Adipose tissue (tissue), 3 donors: Measurements from ENCODE around the gene MIEN1. TPM values are rescaled to one million over a fixed set of nuclear protein-coding genes. Genes with fewer than 3 reads are reported as not detected.
"Not testable (repeated sequence)": the region's sequence is repeated elsewhere in the genome, so short reads cannot be mapped to it uniquely, and the experiment has no call there.

Source experiments
- H3K27ac ChIP-seq: one replicate; pipeline ENCODE4 v1.5.1; 2013; ENCODE audit warnings: low read depth, low read length
- whole genome bisulfite sequencing, 3 donors: extraction: QIAGEN DNeasy Blood & Tissue Kit; methylation state at CpG; one replicate each; pipeline ENCODE4 v1.1.7; 2013; 5-methylcytosine and 5-hydroxymethylcytosine counted together
- polyA plus RNA-seq, 3 donors: library from polyadenylated mRNA; stranded (reverse); fragments of 200-250 nt; gene quantifications; one replicate each; pipeline ENCODE4 v1.2.3, GENCODE V29; 2013
- donor health status: healthy with polysubstance abuse.
- donor health status: Bipolar disorder and iron deficiency.
- donor health status: healthy.

The MIEN1 gene, protein sequence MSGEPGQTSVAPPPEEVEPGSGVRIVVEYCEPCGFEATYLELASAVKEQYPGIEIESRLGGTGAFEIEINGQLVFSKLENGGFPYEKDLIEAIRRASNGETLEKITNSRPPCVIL
- 10 to 100 TPM; 43.2 to 79.4 (median 45.4) TPM for polyA plus RNA-seq

DNA sequence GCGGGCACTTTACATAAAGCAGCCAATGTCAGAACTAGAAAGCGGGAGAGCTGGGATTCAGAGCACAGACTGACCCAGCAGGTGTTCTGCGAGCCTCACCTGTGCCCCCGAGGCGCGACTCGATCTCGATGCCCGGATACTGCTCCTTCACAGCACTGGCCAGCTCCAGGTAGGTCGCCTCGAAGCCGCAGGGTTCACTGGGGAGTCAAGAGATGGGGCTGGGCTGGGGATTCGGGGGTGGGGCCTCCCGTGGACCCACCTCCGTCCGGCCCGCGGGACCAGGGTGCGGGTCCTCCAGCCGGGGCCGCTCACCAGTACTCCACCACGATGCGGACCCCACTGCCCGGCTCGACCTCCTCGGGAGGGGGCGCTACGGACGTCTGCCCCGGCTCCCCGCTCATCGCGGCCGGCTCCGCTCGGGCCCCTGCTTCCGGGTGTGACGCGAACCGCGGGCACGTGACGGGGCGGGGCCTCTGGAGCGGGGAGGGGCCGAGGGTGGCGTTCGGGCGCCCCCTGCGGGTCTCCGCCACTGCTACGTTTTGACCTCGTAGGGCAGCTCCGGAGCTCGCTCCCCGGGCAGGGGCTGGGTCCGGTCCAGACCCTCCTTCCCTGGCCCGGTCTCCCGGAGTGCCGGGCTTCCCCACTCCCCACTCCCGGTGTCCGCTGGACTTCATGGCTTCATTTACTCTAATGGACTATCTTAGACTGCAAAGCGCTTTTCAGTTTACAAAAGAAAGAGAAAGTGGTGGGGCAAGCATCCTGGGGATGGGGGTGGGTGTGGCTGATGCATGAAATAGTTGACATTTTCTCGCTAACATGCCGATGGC lies at the start of gene MIEN1:
Gene MIEN1 (minus strand): TSS at position 438 of the 827 bp plus-strand sequence. CDS start 37 bp downstream, at position 401.
- WGBS, 3 donors = 1% methylated on average over 54 to 65 of the region's 65 CpGs
- no peak within 1 kb of the TSS for H3K27ac ChIP-seq

DNA sequence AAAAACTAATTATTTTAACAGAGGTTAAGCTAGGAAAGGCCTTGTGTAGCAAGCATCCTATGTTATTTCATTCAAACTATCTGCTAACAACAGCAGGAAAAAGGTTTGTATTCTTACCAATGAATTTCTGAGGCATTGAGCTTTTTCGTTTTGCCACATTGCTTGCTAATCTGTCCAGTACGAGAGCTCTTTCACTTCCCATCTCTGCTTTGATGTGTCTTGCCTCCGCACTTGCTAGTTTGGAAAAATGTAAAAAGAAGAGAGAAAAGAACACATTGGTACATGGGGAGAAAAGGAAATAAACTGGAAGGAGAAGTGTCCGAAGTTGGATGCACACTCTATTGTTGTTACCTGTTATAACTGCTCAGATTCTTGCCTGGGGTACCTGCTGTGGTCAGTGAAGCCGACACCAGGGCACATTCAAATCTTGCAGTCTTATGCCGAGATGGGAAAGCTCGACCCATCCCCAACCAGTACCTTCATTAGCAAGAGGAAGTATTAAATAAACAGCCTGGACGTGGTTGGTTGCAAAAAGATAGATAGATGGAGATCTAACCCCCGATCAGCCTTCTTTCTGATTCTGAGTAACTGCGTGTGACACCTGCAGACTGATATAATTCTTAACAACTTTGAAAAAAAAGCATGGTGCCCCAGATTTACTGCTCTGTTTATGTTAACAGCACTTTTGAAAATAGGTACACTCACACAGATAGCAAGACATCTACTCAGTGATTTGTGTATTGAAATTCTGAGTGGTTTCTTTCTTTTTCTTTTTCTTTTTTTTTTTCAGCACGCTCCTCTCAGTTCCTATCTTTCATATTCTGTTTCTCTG lies 47.4 kb upstream of the MIEN1 start:
- no peak overlapping the region for H3K27ac ChIP-seq

DNA sequence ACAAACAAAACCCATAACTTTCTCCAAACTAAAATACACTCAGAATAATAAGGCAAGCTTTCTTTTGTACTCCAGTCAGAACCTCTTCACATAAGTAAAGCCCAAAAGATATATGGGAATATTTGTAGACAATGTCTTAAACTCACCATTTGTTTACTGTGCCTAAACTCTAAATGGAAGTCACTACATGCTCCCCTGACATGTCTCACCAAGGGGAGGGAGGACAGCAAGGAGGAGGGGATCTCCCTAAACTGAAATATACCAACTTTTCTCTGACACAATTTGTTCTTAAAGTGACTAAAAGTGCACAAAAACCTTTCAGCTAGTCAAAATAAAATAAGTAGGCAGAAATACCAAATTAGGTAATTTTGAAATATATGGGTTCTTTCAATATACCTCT lies 45.9 kb upstream of the MIEN1 start:
- no peak overlapping the region for H3K27ac ChIP-seq

More for the DNA sequence above, 47.4 kb upstream of the MIEN1 start:
- 36 to 60% (median 39%) methylated on average over 11 of the region's 11 CpGs for WGBS, 3 donors

DNA sequence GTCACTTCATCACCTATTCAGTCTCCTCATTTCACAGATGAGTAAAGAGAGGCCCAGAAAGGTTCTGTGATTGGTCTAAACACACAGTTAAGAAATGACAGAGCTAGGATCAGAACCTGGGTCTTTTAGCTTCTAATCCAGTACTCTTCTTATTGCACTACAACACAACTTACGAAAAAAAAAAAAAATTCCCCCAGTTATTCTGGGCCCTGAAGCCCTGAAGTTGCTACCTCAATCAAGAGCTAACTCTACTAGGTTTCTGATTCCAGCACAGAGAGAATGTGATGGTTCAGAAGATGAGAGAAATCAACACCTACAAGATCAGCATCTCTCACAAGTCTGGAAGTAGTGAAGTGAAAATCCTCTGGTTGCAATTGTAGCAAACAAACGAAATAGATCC lies 44.7 kb upstream of the MIEN1 start:
- 79 to 84% (median 81%) methylated on average over 2 of the region's 2 CpGs for WGBS, 3 donors
- no peak overlapping the region for H3K27ac ChIP-seq

DNA sequence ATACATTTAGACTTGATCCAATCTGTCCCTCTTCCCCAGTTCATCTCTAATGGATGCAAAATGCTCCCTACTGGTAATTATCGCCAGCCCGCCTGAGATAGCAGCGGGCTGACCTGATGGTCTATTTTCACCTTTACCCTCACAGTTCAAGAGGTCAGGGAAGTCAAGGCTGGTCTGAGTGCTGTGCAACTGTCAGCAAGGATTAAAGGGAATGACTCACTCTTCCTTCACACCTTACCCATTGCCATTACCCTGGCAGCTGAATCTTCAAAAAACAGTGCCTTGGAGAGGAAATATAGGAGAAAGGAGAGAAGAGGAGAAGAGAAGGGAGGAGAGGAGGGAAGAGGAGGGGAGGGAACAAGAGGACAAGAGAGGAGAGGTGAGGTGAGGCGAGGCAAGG lies 43.7 kb upstream of the MIEN1 start:
- H3K27ac ChIP-seq = no peak overlapping the region
- 81 to 91% (median 85%) methylated on average over 4 of the region's 4 CpGs for WGBS, 3 donors

DNA sequence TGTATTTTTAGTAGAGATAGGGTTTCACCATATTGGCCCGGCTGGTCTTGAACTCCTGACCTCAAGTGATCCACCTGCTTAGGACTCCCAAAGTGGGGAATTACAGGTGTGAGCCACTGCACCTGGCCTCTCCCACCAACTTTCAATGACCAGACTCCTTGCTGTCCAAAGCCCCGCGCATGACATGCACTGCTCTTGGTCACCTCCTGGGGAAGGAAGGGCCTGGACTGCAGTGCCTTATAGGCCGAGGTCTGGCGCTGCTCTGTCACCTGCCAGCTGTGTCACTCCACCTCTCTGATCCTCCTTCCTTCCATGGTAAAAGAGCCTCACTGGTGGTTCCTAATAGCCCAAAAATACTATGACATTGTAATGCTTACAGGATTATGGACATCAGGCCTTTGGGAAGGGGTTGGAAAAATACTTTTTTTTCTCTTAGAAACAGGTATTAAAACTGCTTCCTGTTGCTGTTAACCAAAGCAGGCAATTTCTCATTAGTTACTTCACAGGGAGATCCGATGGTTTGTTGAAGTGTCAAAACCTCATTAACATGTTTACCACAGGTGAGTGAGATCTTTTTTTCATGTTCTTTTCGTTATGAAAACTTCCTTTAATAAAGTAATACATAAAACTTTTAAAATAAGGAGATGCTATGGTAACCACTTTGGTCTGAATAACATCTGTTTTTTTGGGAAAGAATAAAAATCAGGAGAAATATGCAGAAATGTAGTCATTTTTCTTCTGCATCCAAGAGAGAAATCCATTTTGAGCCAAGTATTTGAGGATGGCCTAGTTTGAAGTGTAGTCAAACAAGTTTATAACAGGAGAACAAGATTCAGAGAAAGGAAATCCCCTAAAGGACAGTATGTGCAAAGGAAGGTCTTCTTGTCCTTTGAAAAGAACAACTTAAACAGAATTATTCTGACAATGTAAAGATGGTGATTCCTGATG lies 42.9 kb upstream of the MIEN1 start:
- 76 to 87% (median 76%) methylated on average over 7 of the region's 7 CpGs for WGBS, 3 donors
- no peak overlapping the region for H3K27ac ChIP-seq

DNA sequence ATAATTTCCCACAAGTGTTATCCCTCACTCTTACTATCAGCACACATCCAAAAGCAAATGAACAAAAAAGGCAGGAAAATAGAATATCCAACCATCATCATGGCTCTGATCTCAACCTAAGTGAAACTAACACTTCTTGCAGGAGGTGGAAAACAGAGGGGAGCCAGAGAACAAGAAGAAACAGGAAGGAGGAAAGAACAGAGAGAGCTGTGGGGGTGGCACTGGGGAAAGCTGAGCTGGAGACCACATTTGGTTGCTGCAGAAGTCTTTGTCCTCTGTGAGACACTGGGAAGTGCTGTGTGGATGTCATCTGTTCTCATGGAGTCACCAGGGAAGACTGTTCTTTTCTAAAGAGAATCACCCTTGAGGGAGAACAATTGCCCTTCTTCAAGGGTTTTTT lies 42.1 kb upstream of the MIEN1 start:
- no peak overlapping the region for H3K27ac ChIP-seq

DNA sequence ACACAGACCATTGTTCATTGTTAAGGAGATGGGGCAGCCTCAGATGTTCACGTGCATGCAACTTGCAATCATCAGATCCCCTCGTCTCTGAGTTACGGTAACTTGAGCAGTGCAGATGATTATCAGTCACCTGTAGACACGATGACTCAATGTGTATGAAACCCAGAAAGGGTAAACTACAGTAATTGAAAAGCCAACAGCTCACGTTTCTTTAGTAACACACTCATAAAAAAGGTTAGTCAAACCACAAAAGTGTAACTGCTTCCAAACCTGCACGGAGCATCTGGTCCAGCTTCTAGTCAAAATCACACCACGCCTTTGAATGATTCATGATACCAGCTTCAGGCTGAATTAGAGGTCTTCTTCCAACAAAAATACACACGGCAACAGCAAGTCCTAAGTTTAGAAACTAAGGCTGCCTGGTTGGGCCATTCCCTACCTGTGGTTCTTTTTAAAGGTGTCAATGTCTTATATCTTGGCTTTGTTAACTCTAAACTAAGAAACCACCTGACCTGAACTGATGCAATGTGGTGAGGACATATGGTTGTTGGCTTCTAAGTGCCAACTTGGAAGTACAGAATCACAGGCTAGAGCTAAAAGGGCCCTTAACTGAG lies 39.7 kb upstream of the MIEN1 start:
- 62 to 69% (median 65%) methylated on average over 8 of the region's 8 CpGs for WGBS, 3 donors
- H3K27ac ChIP-seq = no peak overlapping the region

DNA sequence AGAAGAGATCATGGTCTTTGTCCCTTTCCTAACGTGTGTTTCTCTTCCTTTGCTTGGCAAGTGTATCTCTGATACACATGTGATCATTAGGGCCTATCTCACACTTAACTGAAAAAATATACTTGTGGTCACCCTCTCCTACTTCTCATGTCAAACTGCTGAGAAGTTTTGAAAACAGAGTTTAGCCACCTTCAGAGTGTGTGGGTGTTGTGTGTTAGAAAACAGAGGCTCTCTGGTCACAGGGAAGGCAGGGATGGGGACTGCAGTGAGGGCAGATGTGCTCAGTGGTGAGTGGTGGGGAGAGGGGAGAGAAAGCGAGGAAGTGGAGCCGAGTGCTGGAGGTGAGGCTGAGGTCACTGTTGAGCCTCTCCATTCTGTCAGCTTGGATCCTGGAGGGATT lies 36.8 kb upstream of the MIEN1 start:
- 54 to 60% (median 59%) methylated on average over 3 of the region's 3 CpGs for WGBS, 3 donors
- H3K27ac ChIP-seq = no peak overlapping the region

DNA sequence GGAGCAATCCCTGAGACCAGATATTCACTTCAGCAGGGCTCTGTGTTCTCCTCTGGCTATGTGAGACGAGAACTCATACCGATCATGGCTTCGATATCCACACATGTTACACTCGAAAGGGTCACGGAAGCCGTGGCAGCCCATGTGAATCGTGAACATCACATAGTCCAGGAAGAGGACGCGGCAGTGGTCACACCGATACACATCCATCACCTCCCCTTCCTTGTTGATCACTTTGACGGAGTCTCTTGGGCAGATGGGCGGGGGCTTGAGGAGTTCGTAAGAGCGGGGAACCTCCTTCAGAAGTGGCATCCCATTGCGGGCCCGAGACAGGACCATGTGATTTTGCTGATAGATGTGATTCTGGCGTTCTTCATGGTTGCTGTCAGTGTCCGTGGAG lies 35.4 kb upstream of the MIEN1 start:
- WGBS, 3 donors = 91% methylated on average over 18 of the region's 18 CpGs

DNA sequence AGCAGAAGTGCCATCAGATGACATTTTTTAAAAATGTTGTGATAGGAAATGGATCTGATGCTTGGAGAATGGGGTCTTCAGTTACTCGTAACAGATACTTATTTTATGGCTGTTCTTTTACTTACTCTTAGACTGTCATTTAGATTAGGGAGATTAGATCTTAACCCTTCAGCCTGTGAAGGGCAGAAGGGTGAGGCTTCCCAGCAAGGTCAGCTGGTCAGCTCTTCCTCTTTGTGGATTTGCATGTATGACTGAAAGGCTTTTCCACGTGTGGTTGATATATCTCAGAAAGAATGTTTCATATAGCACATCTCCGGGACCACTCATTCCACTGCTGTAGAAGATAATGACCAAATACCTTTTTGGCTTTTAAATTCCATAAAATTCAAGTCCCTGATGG lies 34.8 kb upstream of the MIEN1 start:
- H3K27ac ChIP-seq = no peak overlapping the region
- WGBS, 3 donors = 47 to 70% (median 56%) methylated on average over 3 of the region's 3 CpGs

More for the DNA sequence above, 35.4 kb upstream of the MIEN1 start:
- no peak overlapping the region for H3K27ac ChIP-seq

DNA sequence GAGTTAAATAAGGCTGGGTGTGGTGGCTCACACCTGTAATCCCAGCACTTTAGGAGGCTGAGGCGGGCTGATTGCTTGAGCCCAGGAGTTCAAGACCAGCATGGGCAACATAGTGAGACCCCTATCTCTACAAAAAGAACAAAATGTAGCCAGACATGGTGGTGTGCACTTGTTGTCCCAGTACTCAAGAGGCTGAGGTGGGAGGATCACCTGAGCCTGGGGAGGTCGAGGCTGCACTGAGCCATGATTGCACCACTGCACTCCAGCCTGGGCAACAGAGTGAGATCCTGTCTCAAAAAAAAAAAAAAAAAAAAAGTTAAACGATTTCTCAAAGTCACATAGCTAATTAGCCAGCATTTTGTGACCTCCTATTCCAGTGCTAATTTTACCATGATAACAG lies 33.8 kb upstream of the MIEN1 start:
- not testable (repeated sequence) for H3K27ac ChIP-seq
- WGBS, 3 donors = 70 to 78% (median 72%) methylated on average over 3 of the region's 3 CpGs

DNA sequence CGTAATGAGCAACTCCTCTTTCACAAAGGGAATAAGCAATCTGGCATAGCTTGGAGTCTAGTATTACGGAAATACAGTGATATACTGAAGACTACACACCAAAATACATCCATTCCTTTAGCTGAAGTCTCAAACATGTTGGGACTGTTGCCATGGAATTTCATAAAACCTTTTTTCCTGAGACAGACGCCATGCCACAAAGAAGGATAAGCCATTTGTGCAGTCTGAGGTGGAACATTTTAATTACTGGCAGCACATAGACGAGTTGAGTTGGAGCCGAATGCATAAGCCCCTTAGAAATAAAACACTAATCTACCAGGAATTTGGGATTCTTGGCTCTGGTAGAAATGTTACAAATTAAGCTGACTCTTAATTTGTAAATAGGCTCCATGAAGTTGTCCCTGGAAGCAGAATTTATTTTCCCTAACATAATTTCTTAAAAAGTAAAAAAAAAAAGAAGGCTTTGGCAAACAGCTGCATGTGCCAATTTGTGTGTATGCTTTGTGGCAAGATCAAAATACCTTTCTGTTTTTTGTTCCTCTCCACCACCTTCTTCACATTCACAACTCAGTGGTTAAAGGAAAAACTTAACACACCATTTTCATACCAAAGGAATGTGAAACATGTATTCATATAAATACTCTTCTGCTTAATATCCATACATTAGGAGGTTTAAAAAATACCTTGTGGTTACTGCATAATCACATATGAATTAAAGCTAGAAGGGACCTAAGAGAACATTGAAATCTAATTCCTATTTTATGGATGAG lies 32.9 kb upstream of the MIEN1 start:
- no peak overlapping the region for H3K27ac ChIP-seq
- 58 to 73% (median 65%) methylated on average over 5 of the region's 5 CpGs for WGBS, 3 donors

DNA sequence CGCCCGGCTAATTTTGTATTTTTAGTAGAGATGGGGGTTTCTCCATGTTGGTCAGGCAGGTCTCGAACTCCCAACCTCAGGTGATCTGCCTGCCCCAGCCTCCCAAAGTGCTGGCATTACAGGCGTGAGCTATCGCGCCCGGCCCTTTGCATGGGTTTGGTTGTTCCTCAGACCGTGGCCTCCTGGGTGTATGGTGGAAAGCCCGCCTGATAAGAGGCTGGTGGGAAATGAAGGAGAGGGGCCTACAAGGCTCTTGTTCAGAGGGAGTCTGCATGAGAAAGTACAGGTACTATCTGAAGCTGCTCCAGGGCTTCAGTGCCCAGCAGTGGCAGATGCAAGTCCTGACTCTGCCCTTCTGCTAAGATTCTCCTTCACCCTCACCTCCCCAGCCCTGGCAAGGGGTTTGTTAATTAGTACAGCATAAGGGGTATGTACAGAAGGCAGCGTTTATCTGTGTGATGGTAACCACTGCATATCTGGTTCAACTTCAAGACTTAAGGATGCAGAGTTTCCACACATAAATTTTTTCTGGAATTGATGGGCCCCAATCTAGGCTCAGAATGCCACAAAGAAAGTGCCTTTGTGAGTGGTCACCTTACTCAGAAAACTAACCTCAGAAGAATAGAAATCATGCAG lies 31.6 kb upstream of the MIEN1 start:
- WGBS, 3 donors = 92 to 95% (median 94%) methylated on average over 8 to 10 of the region's 10 CpGs
- no peak overlapping the region for H3K27ac ChIP-seq

DNA sequence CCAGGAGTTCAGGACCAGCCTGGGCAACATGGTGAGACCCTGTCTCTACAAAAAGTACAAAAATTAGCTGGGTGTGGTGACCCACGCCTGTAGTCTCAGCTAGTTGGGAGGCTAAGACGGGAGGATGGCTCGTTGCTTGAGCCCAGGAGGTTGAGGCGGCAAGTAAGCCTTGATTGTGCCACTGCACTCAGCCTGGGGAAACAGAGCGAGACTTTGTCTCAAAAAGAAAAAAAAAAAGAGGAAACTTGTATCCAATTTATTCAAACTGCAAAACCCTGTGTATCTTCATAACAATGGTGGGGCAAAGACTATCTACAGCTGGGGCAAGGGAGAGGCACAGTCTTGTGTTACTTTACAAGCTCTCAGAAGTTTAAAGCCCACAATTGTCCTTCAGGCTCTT lies 28.9 kb upstream of the MIEN1 start:
- no peak overlapping the region for H3K27ac ChIP-seq
- WGBS, 3 donors = 75 to 89% (median 85%) methylated on average over 5 of the region's 5 CpGs

DNA sequence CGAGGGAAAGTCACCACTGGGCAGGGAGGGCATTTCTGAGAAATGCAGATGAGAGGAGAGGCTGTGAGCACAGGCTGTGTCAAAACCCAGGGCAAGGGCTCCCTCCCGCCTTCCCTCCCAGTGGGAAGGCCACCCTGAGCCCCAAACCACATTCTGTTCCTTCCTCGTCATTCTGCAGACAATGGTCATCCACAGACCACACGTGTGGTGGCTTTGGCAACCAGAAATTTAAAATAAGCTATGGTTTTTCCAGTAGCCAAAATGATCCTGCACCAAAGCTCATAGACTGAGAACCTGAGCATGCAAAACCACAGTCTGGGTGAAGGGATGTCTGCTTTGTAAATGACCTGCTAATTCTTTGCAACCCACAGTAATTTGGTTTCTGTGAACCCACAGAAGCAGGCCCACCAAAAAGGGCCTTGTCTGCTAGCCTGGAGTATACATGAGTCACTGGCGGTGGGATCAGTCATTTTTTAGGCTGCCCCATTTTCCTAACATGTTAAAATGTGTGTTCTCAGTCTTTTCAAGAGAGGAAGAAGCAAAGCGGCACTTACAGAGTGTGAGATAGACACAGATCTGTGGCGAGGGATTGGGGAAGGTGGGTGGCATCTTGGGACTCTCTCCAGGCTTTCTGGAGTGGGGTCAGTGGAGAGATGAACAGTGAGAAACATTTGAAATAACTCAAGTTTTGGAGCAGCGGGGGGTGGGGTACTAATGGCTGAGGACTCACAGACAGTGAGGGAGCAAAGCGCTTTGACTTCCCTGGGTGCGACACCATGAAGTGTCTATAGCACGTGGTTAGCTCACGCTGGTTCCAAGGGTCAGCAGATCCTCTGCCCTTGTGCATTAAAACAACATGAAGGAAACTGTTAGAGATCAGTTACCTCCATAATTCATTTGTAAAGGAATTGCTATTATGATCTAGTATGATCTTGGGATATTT lies 27.9 kb upstream of the MIEN1 start:
- H3K27ac ChIP-seq = no peak overlapping the region
- 54 to 67% (median 64%) methylated on average over 12 of the region's 12 CpGs for WGBS, 3 donors
